ENCODE data around the gene EFHD2.
"Not testable (repeated sequence)": the region's sequence is repeated elsewhere in the genome, so short reads cannot be mapped to it uniquely, and the experiment has no call there.

EFHD2 gene

GRCh38 chr1:15413563-15414444, 4.1 kb downstream of the EFHD2 start:
- no peak for DNase-seq

GRCh38 chr1:15414445-15414983, 4.8 kb downstream of the EFHD2 start:
- DNase-seq = no peak

- DNase-seq = no peak
Observed at GRCh38 chr1:15417059-15417934, 7.6 kb downstream of the EFHD2 start.

- DNase-seq = no peak
Observed at GRCh38 chr1:15418806-15419515, 9.3 kb downstream of the EFHD2 start.

DNA sequence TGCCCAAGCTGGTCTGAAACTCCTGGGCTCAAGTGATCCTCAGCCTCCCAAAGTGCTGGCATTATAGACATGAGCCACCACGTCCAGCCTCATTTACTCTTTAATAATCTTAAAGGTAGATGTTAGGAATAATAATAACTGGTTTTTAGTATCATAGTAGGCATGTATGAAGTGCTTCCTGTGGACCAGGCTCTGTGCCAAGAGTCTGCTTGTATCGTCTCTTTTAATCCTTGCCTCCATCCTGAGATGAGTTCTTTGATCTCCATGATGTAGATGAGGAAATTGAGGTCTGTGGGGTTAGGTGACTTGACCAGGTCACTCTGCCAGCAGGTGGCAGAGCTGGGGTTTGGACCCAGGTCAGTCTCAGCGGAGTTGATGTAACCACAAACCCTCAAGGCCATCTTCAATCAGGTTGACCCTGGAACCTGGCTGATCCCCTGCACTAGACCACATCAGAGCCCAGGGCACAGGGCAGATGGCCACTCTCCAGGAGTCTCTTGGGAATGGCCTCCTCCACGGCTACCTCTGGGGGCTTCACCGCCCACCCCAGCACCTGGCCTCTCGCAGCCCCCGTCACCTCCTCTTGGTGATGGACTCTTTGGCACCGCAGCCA, 11.3 kb downstream of the EFHD2 start:
- DNase-seq = no peak

DNA sequence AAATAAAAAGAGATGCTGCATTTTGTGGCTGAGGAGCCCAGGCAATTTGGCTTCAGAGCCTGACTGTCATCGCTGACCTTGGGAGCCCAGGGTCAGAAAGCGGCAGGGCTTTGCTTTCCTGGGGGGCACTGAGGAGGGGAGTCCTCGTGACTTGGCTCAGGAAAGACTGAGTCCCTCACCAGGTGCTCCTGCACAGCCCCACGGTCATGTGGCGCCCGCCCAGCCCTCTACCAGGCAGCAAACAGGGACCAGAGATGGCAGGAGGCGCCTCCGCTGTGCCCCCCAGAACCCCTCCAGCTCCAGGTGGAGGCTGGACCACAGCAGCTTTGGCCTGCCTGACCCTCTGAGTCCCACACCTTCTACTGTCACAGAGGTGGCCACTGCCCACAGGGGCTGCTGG, 13.2 kb downstream of the EFHD2 start:
- DNase-seq = no peak

GRCh38 chr1:15423355-15424077, 13.8 kb downstream of the EFHD2 start:
- DNase-seq = no peak

GRCh38 chr1:15424146-15424667, 14.5 kb downstream of the EFHD2 start:
- no peak for DNase-seq

GRCh38 chr1:15424981-15425380, 15.3 kb downstream of the EFHD2 start:
- no peak for DNase-seq

DNA sequence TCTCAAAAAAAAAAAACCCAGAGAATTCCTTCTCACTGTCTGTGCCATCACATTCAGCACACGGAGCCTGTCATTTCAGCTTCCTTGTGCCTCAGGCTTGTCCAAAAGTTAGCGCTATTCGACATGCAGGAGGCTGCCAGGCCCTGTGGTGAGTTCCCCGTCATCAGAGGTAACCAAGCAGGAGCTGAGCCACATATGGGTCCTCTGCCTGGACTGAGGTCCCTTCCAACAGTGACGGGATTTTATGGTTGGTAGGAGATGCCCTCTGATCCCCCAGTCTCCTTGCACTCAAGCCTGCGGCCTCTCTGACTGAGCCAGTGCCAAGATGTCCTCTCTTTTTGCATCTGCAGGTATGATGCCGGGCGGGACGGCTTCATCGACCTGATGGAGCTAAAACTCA, 15.8 kb downstream of the EFHD2 start:
- DNase-seq = no peak

DNA sequence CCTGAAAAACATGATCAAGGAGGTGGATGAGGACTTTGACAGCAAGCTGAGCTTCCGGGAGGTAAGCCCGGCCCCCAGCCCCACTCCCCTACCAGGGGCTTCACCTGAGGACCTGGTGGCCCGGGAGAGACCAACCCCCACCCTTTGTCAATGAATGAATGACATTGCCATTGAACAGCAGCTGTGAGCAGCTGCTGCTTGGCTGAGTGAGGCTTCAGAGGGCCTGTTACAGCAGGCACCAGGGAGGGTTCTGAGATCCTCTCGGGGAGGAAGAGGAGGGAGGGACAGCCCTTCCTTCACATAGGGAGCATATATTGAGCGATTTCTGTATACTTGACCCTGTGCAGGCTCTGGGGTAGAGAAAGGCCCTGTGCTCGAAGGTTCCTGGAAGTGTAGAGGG, 16.3 kb downstream of the EFHD2 start:
- no peak for DNase-seq

DNA sequence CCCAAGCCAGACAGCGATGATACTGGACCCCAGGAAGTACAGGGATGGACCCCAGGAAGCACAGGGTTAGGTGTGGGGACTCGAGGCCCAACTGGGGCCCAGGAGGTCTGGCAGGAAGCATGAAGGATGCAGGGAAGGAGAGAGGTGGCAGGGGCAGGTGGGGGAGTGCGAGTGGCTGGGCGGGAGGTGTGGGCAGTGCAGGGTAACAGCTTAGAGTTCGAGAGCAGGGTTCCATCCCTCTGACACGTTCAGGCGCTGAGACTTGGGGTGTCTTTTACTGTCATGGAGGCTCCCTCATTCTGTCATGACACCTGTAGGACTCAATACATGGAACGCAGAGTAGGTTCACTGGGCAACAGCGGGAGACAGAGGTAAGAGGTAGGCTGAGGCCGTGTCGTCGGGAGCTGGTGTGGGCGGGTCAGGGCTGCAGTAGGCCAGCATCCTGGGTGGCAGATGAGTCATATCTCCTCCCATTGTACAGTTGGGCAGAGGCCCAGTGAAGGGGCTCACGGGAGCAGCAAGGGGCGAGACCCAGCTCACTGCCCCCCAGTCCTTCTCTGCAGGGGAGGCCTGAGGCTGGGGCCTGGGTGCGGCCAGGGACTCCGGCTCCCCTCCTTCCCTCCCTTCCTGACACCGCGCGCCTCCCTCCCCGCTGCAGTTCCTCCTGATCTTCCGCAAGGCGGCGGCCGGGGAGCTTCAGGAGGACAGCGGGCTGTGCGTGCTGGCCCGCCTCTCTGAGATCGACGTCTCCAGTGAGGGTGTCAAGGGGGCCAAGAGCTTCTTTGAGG, 17.0 kb downstream of the EFHD2 start:
- no peak for DNase-seq

GRCh38 chr1:15427280-15427666, 17.6 kb downstream of the EFHD2 start:
- DNase-seq = no peak

- not testable (repeated sequence) for DNase-seq
Observed at GRCh38 chr1:15428252-15428651, 18.6 kb downstream of the EFHD2 start.

DNA sequence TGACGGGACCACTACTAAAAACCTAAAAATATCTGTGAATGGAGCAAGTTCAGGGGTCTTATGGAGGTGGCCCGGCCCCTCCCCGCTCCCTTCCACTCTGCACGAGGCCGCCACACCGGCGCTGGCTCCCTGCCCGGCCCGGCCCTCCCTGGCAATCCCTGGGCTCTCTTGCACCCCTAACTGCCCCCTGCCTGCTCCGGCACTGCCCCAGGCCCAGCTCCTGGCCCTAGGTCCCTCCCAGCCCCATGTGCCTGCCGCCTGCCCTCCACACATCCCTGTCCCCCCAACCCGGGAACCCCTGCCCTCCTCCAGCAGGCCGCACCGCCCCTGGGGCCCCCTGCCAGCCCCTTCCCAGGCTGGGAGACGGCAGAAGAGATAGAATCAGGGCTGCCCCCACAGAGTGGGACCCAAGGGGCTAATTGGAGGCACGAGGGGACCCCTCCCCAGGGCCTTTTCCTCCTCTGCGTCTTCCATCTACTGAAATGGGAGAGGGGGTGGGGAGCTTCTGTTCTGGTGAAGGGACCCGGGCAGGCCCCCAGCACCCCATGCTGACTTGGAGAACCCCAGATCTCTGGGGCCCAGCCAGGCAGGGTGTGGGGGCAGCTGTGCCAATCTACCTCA, 19.2 kb downstream of the EFHD2 start:
- DNase-seq = no peak

DNA sequence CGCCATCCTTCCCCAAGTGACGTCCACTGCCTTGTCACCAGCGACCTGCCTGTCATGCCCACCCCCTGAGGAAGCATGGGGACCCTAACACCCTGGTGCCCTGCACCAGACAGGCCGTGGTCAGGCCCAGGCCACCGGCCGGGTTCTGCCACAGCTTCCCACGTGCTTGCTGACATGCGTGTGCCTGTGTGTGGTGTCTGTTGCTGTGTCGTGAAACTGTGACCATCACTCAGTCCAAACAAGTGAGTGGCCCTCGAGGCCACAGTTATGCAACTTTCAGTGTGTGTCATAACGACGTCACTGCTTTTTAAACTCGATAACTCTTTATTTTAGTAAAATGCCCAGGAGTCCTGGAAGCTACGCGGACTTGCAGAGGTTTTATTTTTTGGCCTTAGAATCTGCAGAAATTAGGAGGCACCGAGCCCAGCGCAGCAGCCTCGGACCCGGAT, 20.0 kb downstream of the EFHD2 start:
- no peak for DNase-seq

GRCh38 chr1:15430787-15431570, 21.3 kb downstream of the EFHD2 start:
- DNase-seq = peak; percentile 85

DNA sequence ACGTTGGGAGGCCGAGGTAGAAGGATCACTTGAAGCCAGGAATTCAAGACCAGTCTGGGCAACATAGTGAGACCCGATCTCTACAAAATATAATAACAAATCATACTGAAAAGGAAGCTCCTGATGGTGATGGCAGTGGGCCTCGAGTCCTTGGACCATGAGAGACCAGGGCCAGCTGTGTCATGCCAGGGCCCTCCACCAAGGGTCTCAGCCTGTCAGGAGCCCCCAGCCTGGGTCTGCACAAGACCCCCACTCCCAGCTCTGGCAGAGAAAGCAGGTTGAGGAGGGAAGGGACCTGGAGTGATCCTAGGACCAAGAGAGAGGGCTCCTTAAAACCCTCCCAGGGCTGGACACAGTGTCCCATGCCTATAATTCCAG, 21.9 kb downstream of the EFHD2 start:
- DNase-seq = no peak

- DNase-seq = no peak
Observed at GRCh38 chr1:15432324-15432723, 22.6 kb downstream of the EFHD2 start.

Data from activated CD4-positive, CD25-positive, alpha-beta regulatory T cell treated with anti-CD3 and anti-CD28 coated beads, Interleukin-2, amount 50 U/mL, for 72 hours (primary cell).